ENCODE results near the gene DEFB126. TPM values are rescaled to one million over a fixed set of nuclear protein-coding genes. Genes with fewer than 3 reads are reported as not detected.
"Not testable (repeated sequence)": the region's sequence is repeated elsewhere in the genome, so short reads cannot be mapped to it uniquely, and the experiment has no call there.

DEFB126 gene
- not detected for total RNA-seq

DNA sequence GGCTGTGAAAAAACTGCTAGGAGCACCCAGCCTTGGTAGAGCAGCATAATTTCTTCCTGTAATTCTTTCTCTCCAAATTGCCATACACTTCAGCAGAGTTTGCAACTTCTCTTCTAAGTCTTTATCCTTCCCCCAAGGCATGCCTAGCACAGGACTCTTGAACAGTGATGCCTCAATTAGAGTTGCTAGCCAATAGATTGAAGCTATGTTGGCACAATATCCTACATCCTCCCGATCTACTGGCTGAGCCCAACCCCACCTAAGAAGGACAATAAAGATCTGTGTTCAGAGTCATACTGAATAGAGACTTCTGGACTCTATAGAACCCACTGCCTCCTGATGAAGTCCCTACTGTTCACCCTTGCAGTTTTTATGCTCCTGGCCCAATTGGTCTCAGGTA is at the start of gene DEFB126:
Gene DEFB126, plus strand, starts transcription at position 301 of the 400 bp plus-strand sequence. Its CDS starts 39 bp downstream, at position 340.
- Histone ChIP-seq H3K27ac (no peak within 1 kb of the TSS), H3K27me3 (peaks cover 0 to 56% (median 0%) of the 10 kb centered on the region in 4 donors), H3K4me3 (no peak within 1 kb of the TSS), H3K9me3 (peaks cover 0 to 8% (median 0%) of the 10 kb centered on the region in 3 donors), H3K4me1 (no peaks in the 10 kb centered on the region), H3K36me3 (no peaks in the 10 kb centered on the region)
- no peak for DNase-seq
- intact Hi-C loops (cut with DNase I) = no loop called here
- WGBS, 2 donors = 30 to 33% methylated on average over 1 of the region's 1 CpG
- TF ChIP-seq, protein P1, sequence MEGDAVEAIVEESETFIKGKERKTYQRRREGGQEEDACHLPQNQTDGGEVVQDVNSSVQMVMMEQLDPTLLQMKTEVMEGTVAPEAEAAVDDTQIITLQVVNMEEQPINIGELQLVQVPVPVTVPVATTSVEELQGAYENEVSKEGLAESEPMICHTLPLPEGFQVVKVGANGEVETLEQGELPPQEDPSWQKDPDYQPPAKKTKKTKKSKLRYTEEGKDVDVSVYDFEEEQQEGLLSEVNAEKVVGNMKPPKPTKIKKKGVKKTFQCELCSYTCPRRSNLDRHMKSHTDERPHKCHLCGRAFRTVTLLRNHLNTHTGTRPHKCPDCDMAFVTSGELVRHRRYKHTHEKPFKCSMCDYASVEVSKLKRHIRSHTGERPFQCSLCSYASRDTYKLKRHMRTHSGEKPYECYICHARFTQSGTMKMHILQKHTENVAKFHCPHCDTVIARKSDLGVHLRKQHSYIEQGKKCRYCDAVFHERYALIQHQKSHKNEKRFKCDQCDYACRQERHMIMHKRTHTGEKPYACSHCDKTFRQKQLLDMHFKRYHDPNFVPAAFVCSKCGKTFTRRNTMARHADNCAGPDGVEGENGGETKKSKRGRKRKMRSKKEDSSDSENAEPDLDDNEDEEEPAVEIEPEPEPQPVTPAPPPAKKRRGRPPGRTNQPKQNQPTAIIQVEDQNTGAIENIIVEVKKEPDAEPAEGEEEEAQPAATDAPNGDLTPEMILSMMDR (IDR thresholded peaks at IDR 0.05) = no peak
- no peak for TF ChIP-seq POLR2A (IDR thresholded peaks at IDR 0.05)

DNA sequence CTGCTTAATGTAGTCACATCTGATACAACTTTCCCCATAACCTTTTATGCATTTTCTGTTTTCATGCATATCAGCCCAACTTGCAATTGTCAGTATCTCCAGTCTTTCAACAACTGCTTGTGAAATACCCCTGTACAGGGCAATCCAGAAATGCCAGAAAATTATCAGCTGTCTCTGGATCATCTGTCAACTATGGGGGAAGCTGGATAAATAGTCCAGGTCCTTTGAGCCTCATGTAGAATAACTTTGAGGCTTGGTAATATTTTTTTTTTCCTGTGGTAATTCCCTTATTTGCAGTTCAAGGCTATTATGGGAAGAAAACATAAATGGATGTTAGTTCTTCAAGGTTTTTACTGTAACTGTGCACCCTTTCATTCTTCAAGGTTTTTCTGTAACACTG is 48.7 kb upstream of the DEFB126 start:
- intact Hi-C loops (cut with DNase I) = no loop called here
- no peaks in the 10 kb centered on the region for H3K36me3 ChIP-seq
- peaks cover 0 to 37% (median 0%) of the 10 kb centered on the region in 4 donors for H3K27me3 ChIP-seq
- H3K9me3 ChIP-seq = peaks cover 0 to 7% (median 0%) of the 10 kb centered on the region in 3 donors
- H3K27ac ChIP-seq = no peak overlapping the region
- DNase-seq = no peak
- no peak for TF ChIP-seq POLR2A (IDR thresholded peaks at IDR 0.05)
- TF ChIP-seq, protein P1 (IDR thresholded peaks at IDR 0.05) = no peak
- H3K4me1 ChIP-seq = no peaks in the 10 kb centered on the region
- no peak overlapping the region for H3K4me3 ChIP-seq

GRCh38 chr20:95215-95614 is 47.2 kb upstream of the DEFB126 start:
- no peaks in the 10 kb centered on the region for H3K36me3 ChIP-seq
- WGBS, 2 donors = 76 to 84% methylated on average over 4 of the region's 4 CpGs
- peaks cover 0 to 36% (median 0%) of the 10 kb centered on the region in 4 donors for H3K27me3 ChIP-seq
- no peak overlapping the region for H3K27ac ChIP-seq
- TF ChIP-seq, protein P1 (IDR thresholded peaks at IDR 0.05) = no peak
- TF ChIP-seq POLR2A (IDR thresholded peaks at IDR 0.05) = no peak
- DNase-seq = no peak
- H3K9me3 ChIP-seq = peaks cover 0 to 7% (median 0%) of the 10 kb centered on the region in 3 donors
- H3K4me1 ChIP-seq = no peaks in the 10 kb centered on the region
- intact Hi-C loops (cut with DNase I) = no loop called here
- no peak overlapping the region for H3K4me3 ChIP-seq

DNA sequence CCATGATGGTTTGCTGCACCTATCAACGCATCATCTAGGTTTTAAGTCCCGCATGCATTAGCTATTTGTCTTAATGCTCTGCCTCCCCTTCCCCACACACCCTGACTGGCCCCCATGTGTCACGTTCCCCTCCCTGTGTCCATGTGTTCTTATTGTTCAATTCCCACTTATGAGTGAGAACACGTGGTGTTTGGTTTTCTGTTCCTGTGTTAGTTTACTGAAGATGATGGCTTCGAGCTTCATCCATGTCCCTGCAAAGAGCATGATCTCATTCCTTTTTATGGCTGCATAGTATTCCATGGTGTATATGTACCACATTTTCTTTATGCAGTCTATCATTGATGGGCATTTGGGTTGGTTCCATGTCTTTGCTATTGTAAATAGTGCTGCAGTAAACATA is 44.7 kb upstream of the DEFB126 start:
- H3K4me3 ChIP-seq; H3K4me1 ChIP-seq; intact Hi-C loops (cut with DNase I); H3K9me3 ChIP-seq; DNase-seq; H3K27ac ChIP-seq; H3K36me3 ChIP-seq: not testable (repeated sequence)
- WGBS, 2 donors = 64 to 71% methylated on average over 5 of the region's 5 CpGs
- peaks cover 0 to 34% (median 0%) of the 10 kb centered on the region in 4 donors for H3K27me3 ChIP-seq

DNA sequence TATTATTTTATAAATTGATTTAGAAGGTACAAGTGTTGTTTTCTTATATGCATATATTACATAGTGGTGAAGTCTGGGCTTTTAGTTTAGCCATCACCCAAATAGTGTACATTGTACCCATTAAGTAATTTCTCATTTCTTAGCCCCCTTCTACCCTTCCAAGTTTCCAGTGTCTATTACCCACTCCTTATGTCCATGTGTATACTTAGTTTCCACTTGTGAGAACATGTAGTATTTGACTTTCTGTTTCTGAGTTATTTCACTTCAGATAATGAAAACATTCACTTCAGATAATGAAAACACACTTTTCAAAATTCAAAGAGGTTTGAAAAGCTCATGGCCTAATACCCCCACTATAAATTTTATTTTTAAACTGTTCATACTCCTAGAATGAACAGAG is 40.4 kb upstream of the DEFB126 start:
- H3K27me3 ChIP-seq = peaks cover 0 to 53% (median 0%) of the 10 kb centered on the region in 4 donors
- H3K36me3 ChIP-seq = no peaks in the 10 kb centered on the region
- TF ChIP-seq POLR2A (IDR thresholded peaks at IDR 0.05) = no peak
- TF ChIP-seq, protein P1 (IDR thresholded peaks at IDR 0.05) = no peak
- H3K4me3 ChIP-seq = no peak overlapping the region
- DNase-seq = no peak
- H3K9me3 ChIP-seq = no peaks in the 10 kb centered on the region
- H3K4me1 ChIP-seq = no peaks in the 10 kb centered on the region
- intact Hi-C loops (cut with DNase I) = no loop called here
- H3K27ac ChIP-seq = no peak overlapping the region

- no peaks in the 10 kb centered on the region for H3K36me3 ChIP-seq
- no peaks in the 10 kb centered on the region for H3K4me1 ChIP-seq
- H3K27ac ChIP-seq = no peak overlapping the region
- WGBS, 2 donors = 100% methylated on average over 1 to 2 of the region's 5 CpGs
- DNase-seq = no peak
- H3K4me3 ChIP-seq = no peak overlapping the region
- intact Hi-C loops (cut with DNase I) = no loop called here
- H3K27me3 ChIP-seq = peaks cover 0 to 45% (median 0%) of the 10 kb centered on the region in 4 donors
- H3K9me3 ChIP-seq = no peaks in the 10 kb centered on the region
- TF ChIP-seq POLR2A (IDR thresholded peaks at IDR 0.05) = no peak
Measured at GRCh38 chr20:103456-103855, 38.9 kb upstream of the DEFB126 start.
